Lower lobe of right lung (tissue), 2 donors: ENCODE results near the gene TWF1. TPM values are rescaled to one million over a fixed set of nuclear protein-coding genes. Genes with fewer than 3 reads are reported as not detected.

Experiments used
- ATAC-seq, 2 donors: fragments of 200-7000 bp; cut with Tn5 transposase; one replicate each; pipeline ENCODE4 v1.9.1; 2020 to 2022; ENCODE audit warnings: mild to moderate bottlenecking in 2 of 2, moderate library complexity in 2 of 2
- DNase-seq: peaks from one replicate; pipeline ENCODE4 v3.0.0-alpha.2; 2020
- H3K27ac ChIP-seq: fragments of 200-600 bp; one replicate; pipeline ENCODE4 v1.8.0; 2022
- H3K27me3 ChIP-seq: fragments of 200-600 bp; one replicate; pipeline ENCODE4 v1.8.0; 2022; ENCODE audit warnings: low read depth
- H3K36me3 ChIP-seq: fragments of 200-600 bp; one replicate; pipeline ENCODE4 v1.8.0; 2022; ENCODE audit warnings: mild to moderate bottlenecking
- H3K4me1 ChIP-seq: fragments of 200-600 bp; one replicate; pipeline ENCODE4 v1.8.0; 2022
- H3K4me3 ChIP-seq: fragments of 200-600 bp; one replicate; pipeline ENCODE4 v1.8.0; 2022; ENCODE audit warnings: mild to moderate bottlenecking
- H3K9me3 ChIP-seq: fragments of 200-600 bp; one replicate; pipeline ENCODE4 v1.8.0; 2022
- intact Hi-C: fragments of 100-400 bp; cut with DNase I; formaldehyde crosslinking; loops from one replicate; pipeline ENCODE4 v1.11.0; 2022
- total RNA-seq: library from RNA; stranded (reverse); fragmentation: NEBNext Ultra II Directional; extraction: Animal tissue kit (Norgen Biotek cat#: 25700); gene quantifications from one replicate; pipeline ENCODE4 v1.2.1, GENCODE V29; 2021
- TF ChIP-seq, protein P1 (sequence below): fragments of 200-600 bp; IDR thresholded peaks from one replicate; pipeline ENCODE4 v1.8.0; 2022; ENCODE audit warnings: antibody characterized with exemption, mild to moderate bottlenecking
- donor health status: DM: no; HTN: yes; CAD: no; lungs with severe emphysema.

The TWF1 gene
- total RNA-seq, 1 donor from 2014 or later, result 60.6 TPM

GRCh38 chr12:43842259-43842658, 36.1 kb upstream of the TWF1 start:
- intact Hi-C loops, result no loop called here

GRCh38 chr12:43841253-43841652, 35.1 kb upstream of the TWF1 start:
- H3K27me3 ChIP-seq, result no peaks in the 10 kb centered on the region
- no peak overlapping the region for H3K27ac ChIP-seq
- ATAC-seq (no peak), DNase-seq (no peak)
- no peak overlapping the region for H3K4me3 ChIP-seq
- H3K9me3 ChIP-seq, result no peaks in the 10 kb centered on the region
- intact Hi-C loops, result no loop called here
- peaks cover 11% of the 10 kb centered on the region for H3K4me1 ChIP-seq
- H3K36me3 ChIP-seq, result no peaks in the 10 kb centered on the region
- TF ChIP-seq, protein P1, sequence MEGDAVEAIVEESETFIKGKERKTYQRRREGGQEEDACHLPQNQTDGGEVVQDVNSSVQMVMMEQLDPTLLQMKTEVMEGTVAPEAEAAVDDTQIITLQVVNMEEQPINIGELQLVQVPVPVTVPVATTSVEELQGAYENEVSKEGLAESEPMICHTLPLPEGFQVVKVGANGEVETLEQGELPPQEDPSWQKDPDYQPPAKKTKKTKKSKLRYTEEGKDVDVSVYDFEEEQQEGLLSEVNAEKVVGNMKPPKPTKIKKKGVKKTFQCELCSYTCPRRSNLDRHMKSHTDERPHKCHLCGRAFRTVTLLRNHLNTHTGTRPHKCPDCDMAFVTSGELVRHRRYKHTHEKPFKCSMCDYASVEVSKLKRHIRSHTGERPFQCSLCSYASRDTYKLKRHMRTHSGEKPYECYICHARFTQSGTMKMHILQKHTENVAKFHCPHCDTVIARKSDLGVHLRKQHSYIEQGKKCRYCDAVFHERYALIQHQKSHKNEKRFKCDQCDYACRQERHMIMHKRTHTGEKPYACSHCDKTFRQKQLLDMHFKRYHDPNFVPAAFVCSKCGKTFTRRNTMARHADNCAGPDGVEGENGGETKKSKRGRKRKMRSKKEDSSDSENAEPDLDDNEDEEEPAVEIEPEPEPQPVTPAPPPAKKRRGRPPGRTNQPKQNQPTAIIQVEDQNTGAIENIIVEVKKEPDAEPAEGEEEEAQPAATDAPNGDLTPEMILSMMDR, result no peak

More at GRCh38 chr12:43842259-43842658, 36.1 kb upstream of the TWF1 start:
- Histone ChIP-seq H3K9me3 (no peaks in the 10 kb centered on the region), H3K4me3 (no peak overlapping the region), H3K4me1 (peaks cover 3% of the 10 kb centered on the region), H3K27me3 (no peaks in the 10 kb centered on the region), H3K27ac (no peak overlapping the region), H3K36me3 (no peaks in the 10 kb centered on the region)
- TF ChIP-seq, protein P1, result no peak
- no peak for DNase-seq
- no peak for ATAC-seq

DNA sequence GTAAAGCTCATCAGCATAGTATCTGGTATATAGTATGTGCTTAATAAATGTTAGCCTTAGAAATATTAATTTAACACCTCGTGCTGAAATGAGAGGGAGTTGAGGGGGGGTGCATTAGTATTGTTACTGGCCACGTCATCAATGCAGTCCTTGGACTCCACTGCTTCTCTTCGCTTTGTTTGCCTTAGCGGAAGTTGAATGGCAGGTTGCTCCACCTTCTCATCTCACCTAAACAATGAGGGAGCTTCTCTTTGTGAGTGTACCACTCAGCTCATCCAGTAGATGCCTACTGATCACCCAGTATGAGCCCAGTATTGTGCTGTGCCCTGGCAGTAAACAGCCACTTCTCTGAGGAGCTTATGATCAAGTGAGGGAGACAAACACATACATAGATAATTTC, 34.2 kb upstream of the TWF1 start:
- ATAC-seq (no peak), DNase-seq (no peak)
- intact Hi-C loops, result no loop called here
- H3K9me3 ChIP-seq, result no peaks in the 10 kb centered on the region
- H3K27me3 ChIP-seq, result no peaks in the 10 kb centered on the region
- H3K27ac ChIP-seq, result no peak overlapping the region
- no peak overlapping the region for H3K4me3 ChIP-seq
- H3K4me1 ChIP-seq, result peaks cover 12% of the 10 kb centered on the region
- TF ChIP-seq, protein P1, result no peak
- no peaks in the 10 kb centered on the region for H3K36me3 ChIP-seq

- Histone ChIP-seq H3K4me3 (peak overlapping the region; percentile 70), H3K9me3 (no peaks in the 10 kb centered on the region), H3K27ac (peak overlapping the region; percentile 94), H3K36me3 (no peaks in the 10 kb centered on the region), H3K4me1 (peaks cover 22% of the 10 kb centered on the region), H3K27me3 (no peaks in the 10 kb centered on the region)
- ATAC-seq, result peak; percentile 51 to 54
- intact Hi-C loops, result no loop called here
- TF ChIP-seq, protein P1, result no peak
- DNase-seq, result no peak
Observed at GRCh38 chr12:43836475-43836989, 30.4 kb upstream of the TWF1 start.

- ATAC-seq (peak; percentile 91 to 95), DNase-seq (peak; percentile 84)
- Histone ChIP-seq H3K27ac (peak within 1 kb of the TSS; percentile 94), H3K27me3 (no peaks in the 10 kb centered on the region), H3K4me3 (peak within 1 kb of the TSS; percentile 70), H3K36me3 (no peaks in the 10 kb centered on the region), H3K4me1 (peaks cover 22% of the 10 kb centered on the region), H3K9me3 (no peaks in the 10 kb centered on the region)
- TF ChIP-seq, protein P1, result no peak
- intact Hi-C loops, result no loop called here
Observed at GRCh38 chr12:43835656-43836474, 29.7 kb upstream of the TWF1 start, which contains the start of gene TMEM117. Gene TMEM117, plus strand, starts transcription at chr12:43836081.
